Suprapubic skin (tissue), 4 donors: Measurements from ENCODE around the gene TTC27. TPM values are rescaled to one million over a fixed set of nuclear protein-coding genes. Genes with fewer than 3 reads are reported as not detected.
"Not testable (repeated sequence)": the region's sequence is repeated elsewhere in the genome, so short reads cannot be mapped to it uniquely, and the experiment has no call there.

Experiments
- DNase-seq, 2 donors: peaks; one replicate each; pipeline ENCODE4 v3.0.0-alpha.2; 2019; ENCODE audit warnings: low spot score in 2 of 2
- H3K27ac ChIP-seq: fragments of 200-600 bp; sonication (generic); one replicate; pipeline ENCODE4 v1.5.1; 2019
- H3K27me3 ChIP-seq: fragments of 200-600 bp; sonication (generic); one replicate; pipeline ENCODE4 v1.5.1; 2019
- H3K36me3 ChIP-seq: fragments of 200-600 bp; sonication (generic); one replicate; pipeline ENCODE4 v1.5.1; 2019
- H3K4me1 ChIP-seq: fragments of 200-600 bp; sonication (generic); one replicate; pipeline ENCODE4 v1.5.1; 2019
- H3K4me3 ChIP-seq: fragments of 200-600 bp; sonication (generic); one replicate; pipeline ENCODE4 v1.5.1; 2019; ENCODE audit warnings: mild to moderate bottlenecking
- H3K9me3 ChIP-seq: fragments of 200-600 bp; sonication (generic); one replicate; pipeline ENCODE4 v1.5.1; 2019
- CTCF ChIP-seq, 2 donors: fragments of 200-600 bp in 1 of 2; fragments of 450-650 bp in 1 of 2; sonication (generic) in 1 of 2; IDR thresholded peaks; one replicate each; pipeline ENCODE4 v1.5.1; 2016 to 2019; ENCODE audit warnings: antibody characterized with exemption in 2 of 2, mild to moderate bottlenecking in 1 of 2, moderate library complexity in 1 of 2
- EP300 ChIP-seq: sonication (generic); formaldehyde crosslinking; IDR thresholded peaks from one replicate; pipeline ENCODE4 v1.6.1; 2017; ENCODE audit warnings: antibody characterized with exemption
- POLR2A ChIP-seq, 2 donors: fragments of 450-650 bp; IDR thresholded peaks; one replicate each; pipeline ENCODE4 v1.6.1; 2017; ENCODE audit warnings: antibody characterized with exemption in 2 of 2, mild to moderate bottlenecking in 2 of 2, moderate library complexity in 2 of 2
- POLR2AphosphoS5 ChIP-seq, 3 donors: sonication (generic); formaldehyde crosslinking; IDR thresholded peaks; one replicate each; pipeline ENCODE4 v1.6.1; 2017; ENCODE audit warnings: antibody characterized with exemption in 3 of 3
- WGBS: methylation state at CpG from one replicate; pipeline ENCODE4 v1.1.5; 2018; 5-methylcytosine and 5-hydroxymethylcytosine counted together
- total RNA-seq, 4 donors: library from RNA; depleted of rRNA; stranded (reverse); fragments of >200 nt; gene quantifications; one replicate each; pipeline ENCODE4 v1.1.0, GENCODE V29; 2016

The TTC27 gene
- total RNA-seq, 4 donors from 2014 or later: 14.0 to 32.7 (median 19.1) TPM

- no peak for DNase-seq
- whole genome bisulfite sequencing: 84% methylated on average over 1 of the region's 1 CpG
- no peaks in the 10 kb centered on the region for H3K4me1 ChIP-seq
Observed at GRCh38 chr2:32727157-32727556, 99.3 kb downstream of the TTC27 start.

GRCh38 chr2:32730958-32731357 is 103.1 kb downstream of the TTC27 start:
- DNase-seq, H3K27me3 ChIP-seq, H3K9me3 ChIP-seq, H3K27ac ChIP-seq, H3K4me3 ChIP-seq, H3K4me1 ChIP-seq, H3K36me3 ChIP-seq: not testable (repeated sequence)
- 98% methylated on average over 8 of the region's 8 CpGs for WGBS

More at GRCh38 chr2:32727157-32727556, 99.3 kb downstream of the TTC27 start:
- TF ChIP-seq EP300 (no peak), CTCF (IDR thresholded peaks at IDR 0.05) (no peak), POLR2A (IDR thresholded peaks at IDR 0.05) (no peak), POLR2AphosphoS5 (IDR thresholded peaks at IDR 0.05) (no peak)
- no peaks in the 10 kb centered on the region for H3K27me3 ChIP-seq
- H3K4me3 ChIP-seq: no peak overlapping the region
- H3K9me3 ChIP-seq: no peaks in the 10 kb centered on the region
- no peaks in the 10 kb centered on the region for H3K36me3 ChIP-seq
- no peak overlapping the region for H3K27ac ChIP-seq

DNA sequence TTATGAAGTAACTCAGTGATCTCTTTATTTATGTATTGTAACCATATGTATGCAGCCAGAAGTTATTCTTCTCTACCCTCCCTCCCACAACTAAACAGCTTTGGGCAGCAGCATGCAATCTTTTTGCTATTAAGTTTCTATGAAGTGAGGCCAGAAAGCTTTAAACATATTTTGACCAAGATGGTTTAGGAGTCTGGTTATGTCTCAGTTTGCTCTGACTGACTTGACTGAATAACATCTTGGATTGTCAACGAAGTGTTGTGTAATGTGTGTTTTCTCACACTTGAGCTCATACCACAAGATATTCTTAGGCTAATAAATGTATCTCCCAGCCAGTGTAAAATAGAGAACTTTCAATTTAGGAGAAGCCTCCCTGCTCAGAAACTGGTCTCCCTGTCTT is 104.3 kb downstream of the TTC27 start:
- 80% methylated on average over 1 of the region's 1 CpG for WGBS
- no peak for TF ChIP-seq POLR2AphosphoS5 (IDR thresholded peaks at IDR 0.05)
- no peak for TF ChIP-seq POLR2A (IDR thresholded peaks at IDR 0.05)
- TF ChIP-seq EP300: no peak
- TF ChIP-seq CTCF (IDR thresholded peaks at IDR 0.05): no peak
- Histone ChIP-seq H3K4me1 (no peaks in the 10 kb centered on the region), H3K27me3 (no peaks in the 10 kb centered on the region), H3K27ac (no peak overlapping the region), H3K9me3 (no peaks in the 10 kb centered on the region), H3K36me3 (peaks cover 5% of the 10 kb centered on the region), H3K4me3 (no peak overlapping the region)
- DNase-seq: no peak

DNA sequence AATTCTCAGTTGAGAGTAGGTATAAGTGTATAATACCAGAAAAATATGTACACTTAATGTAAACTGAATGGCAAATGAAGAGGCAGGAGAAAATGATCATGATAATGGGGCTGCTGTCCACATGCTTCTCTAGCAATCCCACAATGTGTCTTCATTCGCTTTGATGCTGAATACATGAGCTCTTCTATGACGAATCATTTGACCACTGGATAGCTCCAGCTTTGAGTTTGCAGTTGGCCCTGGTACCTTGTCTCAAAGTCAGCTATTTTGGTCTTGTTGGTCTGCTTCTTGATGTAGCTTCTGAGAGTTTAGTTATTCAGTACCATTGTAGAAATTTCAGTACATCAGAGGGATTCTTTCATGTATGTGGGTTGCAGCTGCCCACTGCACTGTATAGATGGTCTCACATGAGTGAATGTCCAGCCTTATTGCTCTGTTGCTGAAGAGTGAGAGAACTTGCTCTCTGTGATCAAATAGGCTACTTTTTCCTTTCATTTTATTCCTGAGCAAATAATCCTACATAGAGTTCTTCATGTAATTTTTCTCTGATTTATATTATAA is 105.1 kb downstream of the TTC27 start:
- no peaks in the 10 kb centered on the region for H3K27me3 ChIP-seq
- no peaks in the 10 kb centered on the region for H3K4me1 ChIP-seq
- no peak for DNase-seq
- H3K4me3 ChIP-seq: no peak overlapping the region
- H3K36me3 ChIP-seq: peaks cover 7% of the 10 kb centered on the region
- WGBS: 92% methylated on average over 2 of the region's 2 CpGs
- H3K9me3 ChIP-seq: no peaks in the 10 kb centered on the region
- no peak for TF ChIP-seq CTCF (IDR thresholded peaks at IDR 0.05)
- TF ChIP-seq EP300: no peak
- no peak for TF ChIP-seq POLR2A (IDR thresholded peaks at IDR 0.05)
- TF ChIP-seq POLR2AphosphoS5 (IDR thresholded peaks at IDR 0.05): no peak
- no peak overlapping the region for H3K27ac ChIP-seq

DNA sequence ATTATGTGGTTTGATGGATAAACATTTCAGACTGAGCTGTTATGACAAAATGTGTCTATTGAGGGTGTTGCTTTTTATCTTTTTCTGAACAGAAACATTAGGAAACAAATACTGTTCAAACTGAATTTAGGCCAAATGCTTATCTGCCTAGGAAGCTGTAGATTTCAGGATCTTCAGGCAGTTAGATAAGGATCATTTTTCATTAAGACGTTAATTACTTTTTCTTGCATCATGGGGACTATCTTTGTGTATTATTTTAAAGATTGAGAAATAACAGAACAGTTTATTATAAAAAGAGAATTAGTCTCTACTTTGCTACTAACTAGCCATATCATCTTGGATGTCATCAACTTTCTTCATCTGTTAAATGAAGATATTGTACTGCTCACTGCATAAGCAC is 107.5 kb downstream of the TTC27 start:
- H3K4me1 ChIP-seq: no peaks in the 10 kb centered on the region
- H3K9me3 ChIP-seq: no peaks in the 10 kb centered on the region
- no peak for TF ChIP-seq CTCF (IDR thresholded peaks at IDR 0.05)
- no peak for TF ChIP-seq POLR2A (IDR thresholded peaks at IDR 0.05)
- no peak for TF ChIP-seq EP300
- no peak for TF ChIP-seq POLR2AphosphoS5 (IDR thresholded peaks at IDR 0.05)
- no peak overlapping the region for H3K4me3 ChIP-seq
- 71% methylated on average over 1 of the region's 1 CpG for WGBS
- DNase-seq: no peak
- H3K36me3 ChIP-seq: peaks cover 7% of the 10 kb centered on the region
- no peaks in the 10 kb centered on the region for H3K27me3 ChIP-seq
- H3K27ac ChIP-seq: no peak overlapping the region

GRCh38 chr2:32738939-32739338 is 111.1 kb downstream of the TTC27 start:
- Histone ChIP-seq H3K9me3 (no peaks in the 10 kb centered on the region), H3K36me3 (peaks cover 7% of the 10 kb centered on the region), H3K27me3 (no peaks in the 10 kb centered on the region), H3K4me1 (peaks cover 4% of the 10 kb centered on the region), H3K4me3 (no peak overlapping the region), H3K27ac (no peak overlapping the region)
- no peak for DNase-seq
- WGBS: 64% methylated on average over 2 of the region's 2 CpGs
- TF ChIP-seq EP300: no peak
